ENCODE measurements around the gene OR5H14.
"Not testable (repeated sequence)": the region's sequence is repeated elsewhere in the genome, so short reads cannot be mapped to it uniquely, and the experiment has no call there.

OR5H14 gene

DNA sequence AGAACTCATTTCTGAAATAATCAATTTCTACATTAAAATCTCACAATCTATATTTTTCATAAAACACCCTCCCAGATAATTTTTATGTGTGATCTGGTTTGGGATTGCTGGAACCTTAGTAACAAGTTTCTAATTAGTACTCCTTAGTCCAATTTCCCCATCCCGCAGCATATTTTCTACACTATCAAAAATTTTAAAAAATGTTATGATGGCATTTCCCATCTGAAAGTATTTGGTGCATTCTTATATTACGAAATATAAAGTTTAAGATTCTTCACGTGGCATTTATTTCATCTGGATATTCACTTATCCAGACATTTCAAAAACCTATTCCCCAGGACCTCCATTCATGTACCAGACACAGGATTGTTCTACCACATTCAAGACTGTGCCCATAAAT, 1.5 kb downstream of the OR5H14 start:
- Histone ChIP-seq H3K4me1 (ENCODE audit: control insufficient read depth, insufficient read depth, low read length) (no peaks in the 10 kb centered on the region), H3K9ac (ENCODE audit: low read length) (no peak overlapping the region), H3K27me3 (replicated peaks; ENCODE audit: control insufficient read depth, insufficient read depth, low read length) (no peaks in the 10 kb centered on the region), H3K4me3 (ENCODE audit: low read length) (no peak overlapping the region), H3K9me3 (ENCODE audit: control insufficient read depth, low read length) (no peaks in the 10 kb centered on the region), H3K36me3 (ENCODE audit: control insufficient read depth, insufficient read depth, low read length, severe bottlenecking) (no peaks in the 10 kb centered on the region)
- no peak for DNase-seq (ENCODE audit: low read depth)

DNA sequence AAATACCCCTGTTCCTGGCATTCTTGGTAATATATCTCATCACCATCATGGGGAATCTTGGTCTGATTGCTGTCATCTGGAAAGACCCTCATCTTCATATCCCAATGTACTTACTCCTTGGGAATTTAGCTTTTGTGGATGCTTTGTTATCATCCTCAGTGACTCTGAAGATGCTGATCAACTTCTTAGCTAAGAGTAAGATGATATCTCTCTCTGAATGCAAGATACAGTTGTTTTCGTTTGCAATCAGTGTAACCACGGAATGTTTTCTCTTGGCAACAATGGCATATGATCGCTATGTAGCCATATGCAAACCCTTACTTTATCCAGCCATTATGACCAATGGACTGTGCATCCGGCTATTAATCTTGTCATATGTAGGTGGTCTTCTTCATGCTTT, 2.2 kb downstream of the OR5H14 start:
- H3K4me3 ChIP-seq (ENCODE audit: low read length); H3K4me1 ChIP-seq (ENCODE audit: control insufficient read depth, insufficient read depth, low read length); H3K9ac ChIP-seq (ENCODE audit: low read length); H3K36me3 ChIP-seq (ENCODE audit: control insufficient read depth, insufficient read depth, low read length, severe bottlenecking); H3K27me3 ChIP-seq (replicated peaks; ENCODE audit: control insufficient read depth, insufficient read depth, low read length); DNase-seq (ENCODE audit: low read depth); H3K9me3 ChIP-seq (ENCODE audit: control insufficient read depth, low read length): not testable (repeated sequence)

GRCh38 chr3:98151241-98151640, 4.0 kb downstream of the OR5H14 start:
- no peaks in the 10 kb centered on the region for H3K4me1 ChIP-seq (ENCODE audit: control insufficient read depth, insufficient read depth, low read length)
- no peaks in the 10 kb centered on the region for H3K36me3 ChIP-seq (ENCODE audit: control insufficient read depth, insufficient read depth, low read length, severe bottlenecking)
- H3K27me3 ChIP-seq (replicated peaks; ENCODE audit: control insufficient read depth, insufficient read depth, low read length), result no peaks in the 10 kb centered on the region
- H3K4me3 ChIP-seq (ENCODE audit: low read length), result no peak overlapping the region
- no peak overlapping the region for H3K9ac ChIP-seq (ENCODE audit: low read length)
- H3K9me3 ChIP-seq (ENCODE audit: control insufficient read depth, low read length), result no peaks in the 10 kb centered on the region
- DNase-seq (ENCODE audit: low read depth), result no peak

- H3K4me3 ChIP-seq (ENCODE audit: low read length), result no peak within 1 kb of the TSS
- H3K36me3 ChIP-seq (ENCODE audit: control insufficient read depth, insufficient read depth, low read length, severe bottlenecking), result no peaks in the 10 kb centered on the region
- H3K9me3 ChIP-seq (ENCODE audit: control insufficient read depth, low read length), result no peaks in the 10 kb centered on the region
- no peaks in the 10 kb centered on the region for H3K4me1 ChIP-seq (ENCODE audit: control insufficient read depth, insufficient read depth, low read length)
- H3K27me3 ChIP-seq (replicated peaks; ENCODE audit: control insufficient read depth, insufficient read depth, low read length), result no peaks in the 10 kb centered on the region
- H3K9ac ChIP-seq (ENCODE audit: low read length), result no peak within 1 kb of the TSS
- no peak for DNase-seq (ENCODE audit: low read depth)
Observed at GRCh38 chr3:98166396-98166795, 19.1 kb downstream of the OR5H14 start, which contains the start of gene OR5H15. Gene OR5H15 (plus strand): TSS chr3:98166696. CDS start chr3:98168700, 2,004 bp downstream.

DNA sequence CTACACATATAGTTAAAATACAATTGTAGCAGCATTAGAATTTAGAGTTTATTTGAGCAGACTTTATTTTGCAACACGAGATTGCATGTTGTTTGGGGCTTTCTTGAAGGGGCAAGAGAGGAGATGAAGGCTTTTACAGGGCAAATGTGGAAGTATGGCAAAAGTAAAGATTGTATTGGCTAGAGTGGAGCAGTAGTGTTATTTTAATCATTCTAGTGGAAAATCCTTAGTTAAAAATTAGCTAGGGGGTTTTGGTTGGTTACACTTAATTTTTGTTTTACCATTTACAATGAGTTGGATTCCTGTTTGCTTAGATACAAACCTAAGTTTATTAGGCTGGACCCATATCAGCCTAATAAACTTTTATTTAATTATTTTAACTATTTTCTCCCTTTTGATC, 23.8 kb downstream of the OR5H14 start:
- Histone ChIP-seq H3K27me3 (replicated peaks; ENCODE audit: control insufficient read depth, insufficient read depth, low read length) (no peaks in the 10 kb centered on the region), H3K4me1 (ENCODE audit: control insufficient read depth, insufficient read depth, low read length) (no peaks in the 10 kb centered on the region), H3K36me3 (ENCODE audit: control insufficient read depth, insufficient read depth, low read length, severe bottlenecking) (no peaks in the 10 kb centered on the region), H3K9ac (ENCODE audit: low read length) (no peak overlapping the region), H3K9me3 (ENCODE audit: control insufficient read depth, low read length) (no peaks in the 10 kb centered on the region), H3K4me3 (ENCODE audit: low read length) (no peak overlapping the region)
- DNase-seq (ENCODE audit: low read depth), result no peak

DNA sequence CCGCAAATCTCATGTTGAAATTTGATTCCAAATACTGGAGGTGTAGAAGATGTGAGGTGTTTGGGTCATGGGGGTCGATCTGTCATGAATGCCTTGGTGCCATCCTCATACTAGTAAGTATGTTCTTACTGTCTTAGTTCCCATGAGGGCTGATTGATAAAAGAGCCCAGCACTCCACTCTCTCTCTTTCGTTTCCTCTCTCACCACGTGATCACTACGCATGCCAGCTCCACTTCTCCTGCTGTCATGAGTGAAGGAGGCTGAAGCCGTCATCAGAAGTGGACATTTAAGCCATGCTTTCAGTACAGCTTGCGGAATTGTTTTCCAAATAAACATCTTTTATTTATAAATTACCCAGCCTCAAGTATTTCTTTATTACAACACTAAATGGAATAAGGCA, 25.3 kb downstream of the OR5H14 start:
- no peak for DNase-seq (ENCODE audit: low read depth)
- H3K4me1 ChIP-seq (ENCODE audit: control insufficient read depth, insufficient read depth, low read length), result no peaks in the 10 kb centered on the region
- no peak overlapping the region for H3K9ac ChIP-seq (ENCODE audit: low read length)
- no peaks in the 10 kb centered on the region for H3K27me3 ChIP-seq (replicated peaks; ENCODE audit: control insufficient read depth, insufficient read depth, low read length)
- H3K9me3 ChIP-seq (ENCODE audit: control insufficient read depth, low read length), result no peaks in the 10 kb centered on the region
- no peaks in the 10 kb centered on the region for H3K36me3 ChIP-seq (ENCODE audit: control insufficient read depth, insufficient read depth, low read length, severe bottlenecking)
- H3K4me3 ChIP-seq (ENCODE audit: low read length), result no peak overlapping the region

DNA sequence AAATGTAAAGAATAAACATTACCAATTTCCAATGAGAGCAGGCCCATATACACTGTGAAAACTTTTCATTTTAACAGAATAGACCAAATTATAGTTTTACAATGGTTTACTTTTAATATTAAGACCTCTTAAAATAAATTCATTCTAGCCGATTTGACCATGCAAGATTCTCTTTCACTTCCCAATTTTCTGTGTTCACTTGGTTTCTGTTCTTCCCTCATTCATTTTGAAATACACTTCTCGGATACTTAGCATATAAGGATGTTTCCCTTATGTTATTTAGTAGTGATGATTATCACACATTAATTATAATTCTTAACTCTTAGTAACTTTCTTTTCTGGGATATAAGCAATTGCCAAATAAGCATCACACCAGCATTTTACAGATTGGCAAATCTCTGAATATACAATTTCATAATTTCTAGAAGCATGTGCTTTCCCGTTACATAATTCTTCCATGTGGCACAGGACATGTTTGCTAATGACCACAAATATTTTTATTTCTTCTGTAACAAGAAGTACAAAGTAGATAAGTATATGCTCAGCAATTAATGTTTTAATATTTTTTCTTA, 33.1 kb downstream of the OR5H14 start:
- Histone ChIP-seq H3K36me3 (ENCODE audit: control insufficient read depth, insufficient read depth, low read length, severe bottlenecking) (no peaks in the 10 kb centered on the region), H3K4me3 (ENCODE audit: low read length) (no peak overlapping the region), H3K9ac (ENCODE audit: low read length) (no peak overlapping the region), H3K4me1 (ENCODE audit: control insufficient read depth, insufficient read depth, low read length) (no peaks in the 10 kb centered on the region), H3K27me3 (replicated peaks; ENCODE audit: control insufficient read depth, insufficient read depth, low read length) (no peaks in the 10 kb centered on the region), H3K9me3 (ENCODE audit: control insufficient read depth, low read length) (no peaks in the 10 kb centered on the region)
- DNase-seq (ENCODE audit: low read depth), result no peak

DNA sequence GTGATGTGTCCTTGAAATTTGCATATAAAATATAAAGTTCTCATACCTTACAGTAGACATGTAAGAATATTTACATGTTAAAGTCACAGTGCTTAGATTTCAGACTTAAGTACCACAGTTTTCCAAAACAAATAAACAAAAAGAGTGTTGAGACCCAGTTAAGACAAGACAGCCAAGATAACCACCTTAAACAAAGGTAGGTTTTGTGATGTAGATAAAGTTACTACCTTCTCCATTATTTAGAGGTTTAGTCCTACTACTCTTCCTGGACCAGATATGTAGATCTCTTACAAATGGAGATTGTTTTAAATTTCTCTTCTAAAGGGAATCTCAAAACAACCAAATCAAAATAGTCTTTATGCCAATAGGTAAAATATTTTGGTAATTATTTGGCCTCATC, 34.9 kb downstream of the OR5H14 start:
- Histone ChIP-seq H3K4me3 (ENCODE audit: low read length) (no peak overlapping the region), H3K4me1 (ENCODE audit: control insufficient read depth, insufficient read depth, low read length) (no peaks in the 10 kb centered on the region), H3K9ac (ENCODE audit: low read length) (no peak overlapping the region), H3K9me3 (ENCODE audit: control insufficient read depth, low read length) (no peaks in the 10 kb centered on the region), H3K36me3 (ENCODE audit: control insufficient read depth, insufficient read depth, low read length, severe bottlenecking) (no peaks in the 10 kb centered on the region), H3K27me3 (replicated peaks; ENCODE audit: control insufficient read depth, insufficient read depth, low read length) (no peaks in the 10 kb centered on the region)
- DNase-seq (ENCODE audit: low read depth), result no peak

GRCh38 chr3:98185180-98185579, 37.9 kb downstream of the OR5H14 start:
- no peaks in the 10 kb centered on the region for H3K4me1 ChIP-seq (ENCODE audit: control insufficient read depth, insufficient read depth, low read length)
- H3K9me3 ChIP-seq (ENCODE audit: control insufficient read depth, low read length), result no peaks in the 10 kb centered on the region
- no peak overlapping the region for H3K9ac ChIP-seq (ENCODE audit: low read length)
- DNase-seq (ENCODE audit: low read depth), result no peak
- no peaks in the 10 kb centered on the region for H3K27me3 ChIP-seq (replicated peaks; ENCODE audit: control insufficient read depth, insufficient read depth, low read length)
- no peaks in the 10 kb centered on the region for H3K36me3 ChIP-seq (ENCODE audit: control insufficient read depth, insufficient read depth, low read length, severe bottlenecking)
- H3K4me3 ChIP-seq (ENCODE audit: low read length), result no peak overlapping the region

GRCh38 chr3:98188545-98188944, 41.3 kb downstream of the OR5H14 start:
- H3K4me1 ChIP-seq (ENCODE audit: control insufficient read depth, insufficient read depth, low read length), result no peaks in the 10 kb centered on the region
- peak; percentile 16 for DNase-seq (ENCODE audit: low read depth)

GRCh38 chr3:98190911-98191310, 43.6 kb downstream of the OR5H14 start:
- H3K4me1 ChIP-seq (ENCODE audit: control insufficient read depth, insufficient read depth, low read length); H3K9ac ChIP-seq (ENCODE audit: low read length); H3K9me3 ChIP-seq (ENCODE audit: control insufficient read depth, low read length); H3K27me3 ChIP-seq (replicated peaks; ENCODE audit: control insufficient read depth, insufficient read depth, low read length); H3K4me3 ChIP-seq (ENCODE audit: low read length); H3K36me3 ChIP-seq (ENCODE audit: control insufficient read depth, insufficient read depth, low read length, severe bottlenecking); DNase-seq (ENCODE audit: low read depth): not testable (repeated sequence)

More at GRCh38 chr3:98188545-98188944, 41.3 kb downstream of the OR5H14 start:
- Histone ChIP-seq H3K27me3 (replicated peaks; ENCODE audit: control insufficient read depth, insufficient read depth, low read length) (no peaks in the 10 kb centered on the region), H3K4me3 (ENCODE audit: low read length) (no peak overlapping the region), H3K36me3 (ENCODE audit: control insufficient read depth, insufficient read depth, low read length, severe bottlenecking) (no peaks in the 10 kb centered on the region), H3K9me3 (ENCODE audit: control insufficient read depth, low read length) (no peaks in the 10 kb centered on the region), H3K9ac (ENCODE audit: low read length) (no peak overlapping the region)

DNA sequence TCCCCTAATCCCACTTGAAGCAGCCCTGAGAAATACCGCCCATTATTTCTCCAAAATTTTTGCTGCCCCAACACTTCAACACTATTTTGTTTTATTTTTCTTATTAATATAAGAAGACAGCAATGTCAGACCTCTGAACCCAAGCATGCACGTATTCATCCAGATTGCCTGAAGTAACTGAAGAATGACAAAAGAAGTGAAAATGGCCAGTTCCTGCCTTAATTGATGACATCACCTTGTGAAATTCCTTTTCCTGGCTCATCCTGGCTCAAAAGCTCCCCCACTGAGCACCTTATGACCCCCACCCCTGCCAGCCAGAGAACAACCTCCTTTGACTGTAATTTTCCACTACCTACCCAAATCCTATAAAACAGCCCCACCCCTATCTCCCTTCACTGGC, 49.0 kb downstream of the OR5H14 start:
- H3K4me1 ChIP-seq (ENCODE audit: control insufficient read depth, insufficient read depth, low read length); H3K9ac ChIP-seq (ENCODE audit: low read length); H3K36me3 ChIP-seq (ENCODE audit: control insufficient read depth, insufficient read depth, low read length, severe bottlenecking); H3K4me3 ChIP-seq (ENCODE audit: low read length); DNase-seq (ENCODE audit: low read depth); H3K27me3 ChIP-seq (replicated peaks; ENCODE audit: control insufficient read depth, insufficient read depth, low read length); H3K9me3 ChIP-seq (ENCODE audit: control insufficient read depth, low read length): not testable (repeated sequence)

Measured in adipocyte (in vitro differentiated cells).